ENCODE results near the gene CDHR5.

- TF ChIP-seq CTCF (IDR thresholded peaks at IDR 0.05 in 8 of 11, conservative IDR thresholded peaks at IDR 0.05 in 3 of 11): no peak
- TF ChIP-seq POLR2A (IDR thresholded peaks at IDR 0.05): no peak
Observed at GRCh38 chr11:643366-643765, 18.6 kb upstream of the CDHR5 start.
